IMR-90 (cell line): ENCODE data around the gene ITGAE.

Experiments
- BHLHE40 ChIP-seq: fragments of 150-350 bp; IDR thresholded peaks from 2 replicates; pipeline ENCODE4 v1.6.1; 2016; ENCODE audit warnings: mild to moderate bottlenecking, low read depth, low read length
- CEBPB ChIP-seq: IDR thresholded peaks from 2 replicates; pipeline ENCODE4 v1.6.1; 2012; ENCODE audit warnings: low read depth, low read length, improper control_type of control experiment
- POLR2A ChIP-seq: IDR thresholded peaks from 2 replicates; pipeline ENCODE4 v1.6.1; 2012; ENCODE audit warnings: mild to moderate bottlenecking, low read depth, low read length
- RCOR1 ChIP-seq: IDR thresholded peaks from 2 replicates; pipeline ENCODE4 v1.6.1; 2012; ENCODE audit warnings: mild to moderate bottlenecking, low read length, improper control_type of control experiment; ENCODE audit not compliant: insufficient replicate concordance
- RFX5 ChIP-seq: IDR thresholded peaks from 2 replicates; pipeline ENCODE4 v1.8.0; 2012; ENCODE audit warnings: low read depth, mild to moderate bottlenecking, low read length, moderate library complexity
- TF ChIP-seq, protein P1 (sequence below): conservative IDR thresholded peaks from 2 replicates; pipeline ENCODE4 v1.5.1; 2012; ENCODE audit warnings: mild to moderate bottlenecking, low read depth, low read length, improper control_type of control experiment
- TF ChIP-seq, protein P2 (sequence below): fragments of 150-350 bp; IDR thresholded peaks from 2 replicates; pipeline ENCODE4 v1.6.1; 2017; ENCODE audit warnings: mild to moderate bottlenecking, antibody characterized with exemption, low read length, low read depth

DNA sequence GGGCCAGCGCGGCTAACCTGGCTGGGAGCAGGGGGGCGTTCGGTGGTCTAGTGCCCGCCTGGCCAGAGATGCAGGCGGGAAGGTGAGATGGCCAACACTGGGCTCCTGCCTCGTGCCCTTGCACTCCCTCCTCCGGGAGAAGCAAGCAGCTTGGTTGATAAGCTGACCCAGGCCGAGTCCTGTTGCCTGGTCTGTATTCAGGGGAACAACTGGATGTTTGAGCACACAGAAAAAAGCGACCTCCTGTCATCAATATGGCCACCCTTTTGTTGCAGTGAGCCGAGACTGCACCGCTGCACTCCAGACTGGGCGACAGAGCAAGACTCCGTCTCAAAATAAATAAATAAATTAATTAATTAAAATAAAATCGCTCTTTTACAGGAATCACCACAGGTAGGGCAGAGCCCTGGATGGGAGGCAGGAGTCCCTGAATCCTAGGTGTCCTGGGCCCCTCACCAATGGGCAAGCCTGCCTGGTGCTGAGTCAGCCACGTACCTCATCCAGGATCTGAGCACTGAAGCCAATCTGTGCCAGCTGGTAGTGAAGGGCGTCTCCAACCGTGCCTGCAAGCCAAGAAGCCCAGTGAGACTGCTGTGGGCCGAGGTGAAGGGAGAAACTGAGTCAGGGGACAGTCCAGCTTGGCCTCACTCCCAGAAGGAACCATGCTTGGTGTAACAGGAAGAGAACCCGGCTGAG, 45.5 kb downstream of the ITGAE start:
- TF ChIP-seq, protein P1, sequence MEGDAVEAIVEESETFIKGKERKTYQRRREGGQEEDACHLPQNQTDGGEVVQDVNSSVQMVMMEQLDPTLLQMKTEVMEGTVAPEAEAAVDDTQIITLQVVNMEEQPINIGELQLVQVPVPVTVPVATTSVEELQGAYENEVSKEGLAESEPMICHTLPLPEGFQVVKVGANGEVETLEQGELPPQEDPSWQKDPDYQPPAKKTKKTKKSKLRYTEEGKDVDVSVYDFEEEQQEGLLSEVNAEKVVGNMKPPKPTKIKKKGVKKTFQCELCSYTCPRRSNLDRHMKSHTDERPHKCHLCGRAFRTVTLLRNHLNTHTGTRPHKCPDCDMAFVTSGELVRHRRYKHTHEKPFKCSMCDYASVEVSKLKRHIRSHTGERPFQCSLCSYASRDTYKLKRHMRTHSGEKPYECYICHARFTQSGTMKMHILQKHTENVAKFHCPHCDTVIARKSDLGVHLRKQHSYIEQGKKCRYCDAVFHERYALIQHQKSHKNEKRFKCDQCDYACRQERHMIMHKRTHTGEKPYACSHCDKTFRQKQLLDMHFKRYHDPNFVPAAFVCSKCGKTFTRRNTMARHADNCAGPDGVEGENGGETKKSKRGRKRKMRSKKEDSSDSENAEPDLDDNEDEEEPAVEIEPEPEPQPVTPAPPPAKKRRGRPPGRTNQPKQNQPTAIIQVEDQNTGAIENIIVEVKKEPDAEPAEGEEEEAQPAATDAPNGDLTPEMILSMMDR = no peak
- TF ChIP-seq POLR2A = no peak
- TF ChIP-seq CEBPB = no peak
- no peak for TF ChIP-seq RFX5
- TF ChIP-seq, protein P2, sequence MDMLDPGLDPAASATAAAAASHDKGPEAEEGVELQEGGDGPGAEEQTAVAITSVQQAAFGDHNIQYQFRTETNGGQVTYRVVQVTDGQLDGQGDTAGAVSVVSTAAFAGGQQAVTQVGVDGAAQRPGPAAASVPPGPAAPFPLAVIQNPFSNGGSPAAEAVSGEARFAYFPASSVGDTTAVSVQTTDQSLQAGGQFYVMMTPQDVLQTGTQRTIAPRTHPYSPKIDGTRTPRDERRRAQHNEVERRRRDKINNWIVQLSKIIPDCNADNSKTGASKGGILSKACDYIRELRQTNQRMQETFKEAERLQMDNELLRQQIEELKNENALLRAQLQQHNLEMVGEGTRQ = no peak
- no peak for TF ChIP-seq BHLHE40
- TF ChIP-seq RCOR1 = no peak
